NCI-H345 treated with DMSO at 0.1 percent for 48 hours (cell line): Measurements from ENCODE around the gene TRPM6.
A peak's percentile ranks its signal among the peaks of the same experiment; 100 is the strongest.

Experiments
- DNase-seq: peaks from one replicate; lab custom pipeline; 2025; ENCODE audit not compliant: unreplicated experiment; lab: John Stamatoyannopoulos, UW

TRPM6 gene

GRCh38 chr9:74777136-74777879 lies 110.4 kb downstream of the TRPM6 start:
- DNase-seq = peak; percentile 10

- no peak for DNase-seq
Observed at GRCh38 chr9:74775396-74775795, 112.3 kb downstream of the TRPM6 start.

- DNase-seq = peak; percentile 57
Observed at GRCh38 chr9:74773886-74774479, 113.7 kb downstream of the TRPM6 start.

GRCh38 chr9:74772121-74772520 lies 115.6 kb downstream of the TRPM6 start:
- no peak for DNase-seq

- no peak for DNase-seq
Observed at GRCh38 chr9:74771672-74772071, 116.0 kb downstream of the TRPM6 start.

- no peak for DNase-seq
Observed at GRCh38 chr9:74771262-74771585, 116.5 kb downstream of the TRPM6 start.

GRCh38 chr9:74770508-74771261 lies 117.0 kb downstream of the TRPM6 start:
- no peak for DNase-seq

GRCh38 chr9:74765481-74765971 lies 122.2 kb downstream of the TRPM6 start:
- no peak for DNase-seq

- DNase-seq = no peak
Observed at GRCh38 chr9:74762950-74763349, 124.8 kb downstream of the TRPM6 start.

GRCh38 chr9:74760031-74760700 lies 127.6 kb downstream of the TRPM6 start:
- no peak for DNase-seq

- DNase-seq = no peak
Observed at GRCh38 chr9:74755999-74756398, 131.7 kb downstream of the TRPM6 start.

- no peak for DNase-seq
Observed at GRCh38 chr9:74755355-74755754, 132.4 kb downstream of the TRPM6 start.

GRCh38 chr9:74753650-74754049 lies 134.1 kb downstream of the TRPM6 start:
- DNase-seq = no peak

GRCh38 chr9:74748966-74749365 lies 138.8 kb downstream of the TRPM6 start:
- no peak for DNase-seq

- no peak for DNase-seq
Observed at GRCh38 chr9:74742792-74743730, 144.7 kb downstream of the TRPM6 start.

- DNase-seq = no peak
Observed at GRCh38 chr9:74742191-74742790, 145.4 kb downstream of the TRPM6 start.

- DNase-seq = no peak
Observed at GRCh38 chr9:74736646-74737045, 151.1 kb downstream of the TRPM6 start.

- no peak for DNase-seq
Observed at GRCh38 chr9:74735761-74736160, 152.0 kb downstream of the TRPM6 start.

- DNase-seq = no peak
Observed at GRCh38 chr9:74729136-74729695, 158.5 kb downstream of the TRPM6 start.

- no peak for DNase-seq
Observed at GRCh38 chr9:74728176-74728575, 159.5 kb downstream of the TRPM6 start.
